NCI-H2171 treated with DMSO at 0.1 percent for 48 hours (cell line): Measurements from ENCODE around the gene PIK3R6.

Experiments
- DNase-seq: peaks from one replicate; lab custom pipeline; 2025; lab: John Stamatoyannopoulos, UW

PIK3R6 gene, protein sequence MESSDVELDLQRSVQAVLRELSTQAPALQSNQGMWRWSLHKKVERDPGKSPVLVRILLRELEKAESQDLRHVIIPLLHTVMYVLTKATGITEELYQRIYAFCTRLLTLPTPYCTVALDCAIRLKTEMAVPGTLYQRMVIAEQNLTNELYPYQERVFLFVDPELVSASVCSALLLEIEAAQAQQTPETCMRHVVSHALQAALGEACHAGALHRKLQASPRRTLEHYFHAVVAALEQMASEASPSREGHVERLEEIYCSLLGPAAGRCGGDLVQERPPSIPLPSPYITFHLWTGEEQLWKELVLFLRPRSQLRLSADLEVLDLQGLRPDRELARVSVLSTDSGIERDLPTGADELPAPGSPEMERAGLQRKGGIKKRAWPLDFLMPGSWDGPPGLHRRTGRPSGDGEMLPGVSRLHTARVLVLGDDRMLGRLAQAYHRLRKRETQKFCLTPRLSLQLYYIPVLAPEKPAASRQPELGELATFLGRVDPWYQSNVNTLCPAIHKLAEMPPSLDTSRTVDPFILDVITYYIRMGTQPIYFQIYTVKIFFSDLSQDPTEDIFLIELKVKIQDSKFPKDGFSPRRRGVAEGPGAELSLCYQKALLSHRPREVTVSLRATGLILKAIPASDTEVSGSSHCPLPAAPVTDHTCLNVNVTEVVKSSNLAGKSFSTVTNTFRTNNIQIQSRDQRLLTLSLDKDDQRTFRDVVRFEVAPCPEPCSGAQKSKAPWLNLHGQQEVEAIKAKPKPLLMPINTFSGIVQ

DNA sequence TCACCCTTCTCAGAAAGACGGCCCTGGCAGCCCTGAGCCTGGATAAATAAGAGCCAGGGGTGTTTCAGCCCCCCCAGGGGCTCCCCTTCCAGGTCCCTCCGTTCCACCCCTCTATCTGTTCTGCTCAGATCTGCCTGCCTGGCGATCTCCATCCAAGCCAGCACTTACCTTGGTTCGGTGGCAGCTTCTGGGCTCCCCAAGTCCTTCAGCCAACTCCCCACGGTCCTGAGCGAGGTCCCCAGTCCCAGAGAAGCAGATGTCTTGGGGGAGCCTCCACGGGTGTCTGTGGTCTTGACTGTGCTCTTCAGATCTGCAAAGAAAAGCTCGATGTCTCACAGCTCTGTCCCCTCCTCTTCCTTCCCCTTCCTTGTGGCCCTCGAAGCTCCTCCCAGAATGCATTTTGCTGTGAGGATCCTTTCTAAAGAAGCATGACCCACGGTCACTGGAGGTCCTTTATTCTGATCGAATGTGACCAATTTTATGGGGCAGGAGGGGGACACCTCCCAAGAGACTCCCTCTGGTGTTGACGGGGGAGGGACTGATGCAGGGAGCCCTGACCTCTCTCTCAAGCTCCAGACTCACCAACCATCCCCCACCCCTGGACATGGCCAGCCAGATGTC lies at the start of gene PIK3R6:
TSS of gene PIK3R6 (minus strand) at position 314 of the 621 bp plus-strand sequence. CDS start 17,880 bp downstream, outside the sequence.
- no peak for DNase-seq

DNA sequence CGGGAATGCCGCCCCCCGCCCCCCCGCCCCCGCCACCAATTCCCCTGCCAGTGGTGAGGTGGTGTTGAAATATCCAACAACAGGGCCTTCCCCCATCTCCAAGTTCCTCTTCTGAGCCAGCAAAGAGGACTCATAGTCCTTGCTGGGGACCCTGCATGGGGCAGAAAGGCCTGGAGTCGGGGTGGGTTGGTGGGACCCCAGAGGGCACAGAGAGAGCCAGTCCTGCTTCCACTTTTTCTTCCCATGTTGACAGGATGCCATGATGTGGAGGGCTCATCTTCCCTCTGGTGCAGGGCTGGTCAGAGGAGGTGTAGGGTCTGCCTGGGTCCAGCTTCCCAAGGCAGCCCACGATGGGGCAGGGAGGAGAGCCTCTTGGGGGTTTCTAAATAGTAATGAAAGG lies 49.0 kb upstream of the PIK3R6 start:
- DNase-seq, result no peak

DNA sequence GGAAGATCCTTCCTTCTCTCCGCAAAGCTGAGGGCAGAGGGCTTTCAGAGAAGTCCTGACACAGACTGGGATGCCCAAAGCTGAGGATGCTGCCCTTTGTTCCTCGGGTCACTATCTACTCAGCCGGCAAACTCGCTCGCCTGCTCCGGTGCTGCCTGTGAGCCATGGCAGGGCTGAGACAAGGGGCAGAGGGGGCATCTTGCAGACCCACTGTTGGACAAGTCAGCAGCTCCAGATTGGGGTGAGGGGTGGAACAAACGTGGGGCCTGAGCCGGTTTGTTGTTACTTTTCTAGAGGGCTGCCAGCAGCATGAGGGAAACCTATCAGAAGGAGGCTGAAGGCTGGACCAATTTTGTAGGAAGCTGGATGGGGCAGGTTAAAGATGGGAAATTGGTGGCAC lies 47.1 kb upstream of the PIK3R6 start:
- DNase-seq, result no peak

DNA sequence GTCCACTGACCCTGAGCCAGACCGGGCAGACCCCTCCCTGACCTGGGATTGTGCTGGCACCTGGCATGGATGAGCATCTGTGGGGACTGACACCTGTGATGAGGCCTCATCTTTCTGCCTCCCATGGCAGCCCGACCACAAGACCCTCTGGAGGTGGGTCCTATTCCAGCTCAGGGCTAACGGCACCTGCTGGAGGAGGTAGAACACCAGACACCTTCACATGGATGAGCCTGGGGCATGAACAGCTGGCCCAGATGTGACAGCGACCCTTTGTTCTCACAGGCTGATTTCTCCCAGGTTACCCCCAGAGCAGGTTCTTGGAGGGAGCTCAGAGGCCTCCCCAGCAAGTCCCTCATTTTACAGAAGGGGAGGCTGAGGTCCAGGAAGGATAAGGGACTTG lies 46.4 kb upstream of the PIK3R6 start:
- no peak for DNase-seq

DNA sequence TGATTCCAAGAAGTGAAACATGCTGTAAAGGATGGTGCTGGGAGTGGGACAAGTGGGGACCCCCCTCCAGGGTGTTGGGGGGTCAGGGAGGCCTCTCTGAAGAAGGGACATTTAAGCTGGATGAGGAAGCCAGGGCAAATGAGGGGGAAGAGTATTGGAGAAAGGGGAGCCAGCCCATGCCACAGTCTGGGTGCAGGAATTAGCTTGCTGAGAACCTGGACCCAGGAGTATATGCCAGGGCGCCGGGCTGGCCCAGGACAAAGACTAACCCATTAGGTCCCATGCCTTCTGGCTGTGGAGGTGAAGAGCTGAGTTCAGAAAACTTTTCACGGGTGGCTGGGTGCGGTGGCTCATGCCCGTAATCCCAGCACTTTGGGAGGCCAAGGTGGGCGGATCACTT lies 45.6 kb upstream of the PIK3R6 start:
- no peak for DNase-seq

- no peak for DNase-seq
Measured at GRCh38 chr17:8912084-8912981, 44.9 kb upstream of the PIK3R6 start.

- DNase-seq, result no peak
Measured at GRCh38 chr17:8910969-8911604, 43.6 kb upstream of the PIK3R6 start.

GRCh38 chr17:8909586-8910270 lies 42.3 kb upstream of the PIK3R6 start:
- no peak for DNase-seq

GRCh38 chr17:8905331-8905730 lies 37.9 kb upstream of the PIK3R6 start:
- DNase-seq, result no peak

GRCh38 chr17:8904686-8905085 lies 37.2 kb upstream of the PIK3R6 start:
- no peak for DNase-seq

DNA sequence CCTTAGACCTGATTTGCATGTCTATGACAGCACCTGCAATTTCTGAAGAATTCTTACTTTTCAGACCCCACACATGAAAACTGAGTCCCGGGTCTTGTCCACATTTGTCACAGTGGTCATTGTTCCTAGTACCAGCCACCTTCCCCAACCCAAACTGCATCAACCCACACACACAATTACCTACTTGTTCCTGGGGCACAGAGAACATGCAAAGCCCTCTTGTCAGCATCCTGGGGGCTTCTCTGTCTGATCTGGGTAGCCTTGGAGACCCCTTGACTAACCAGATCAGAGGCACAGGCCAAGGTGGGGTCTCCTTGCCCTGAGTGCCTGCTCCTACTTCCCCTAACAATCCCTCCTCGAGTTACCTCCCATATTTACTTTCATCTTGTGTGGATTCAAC lies 36.7 kb upstream of the PIK3R6 start:
- DNase-seq, result no peak

GRCh38 chr17:8900626-8901585 lies 33.4 kb upstream of the PIK3R6 start:
- DNase-seq, result no peak

GRCh38 chr17:8900207-8900606 lies 32.7 kb upstream of the PIK3R6 start:
- no peak for DNase-seq

DNA sequence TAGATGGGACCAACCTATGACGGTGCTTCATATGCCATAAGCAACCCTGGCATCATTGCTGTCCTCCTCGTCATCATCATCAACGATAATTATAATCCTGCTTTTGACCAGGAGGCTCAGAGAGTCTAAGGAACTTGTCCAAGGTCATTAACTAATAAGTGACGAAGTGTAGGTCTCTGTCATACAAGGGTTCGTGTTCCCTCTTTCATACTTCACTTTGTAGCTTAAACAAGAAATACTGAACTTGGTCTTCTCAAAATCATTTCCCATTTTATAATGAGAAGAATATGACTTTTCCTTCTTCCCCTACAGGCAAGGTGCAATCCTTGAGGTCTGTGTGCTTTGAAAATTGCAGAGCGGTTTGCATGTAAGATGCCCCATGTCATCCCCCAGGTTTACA lies 31.2 kb upstream of the PIK3R6 start:
- no peak for DNase-seq

GRCh38 chr17:8898126-8898525 lies 30.7 kb upstream of the PIK3R6 start:
- DNase-seq, result no peak

DNA sequence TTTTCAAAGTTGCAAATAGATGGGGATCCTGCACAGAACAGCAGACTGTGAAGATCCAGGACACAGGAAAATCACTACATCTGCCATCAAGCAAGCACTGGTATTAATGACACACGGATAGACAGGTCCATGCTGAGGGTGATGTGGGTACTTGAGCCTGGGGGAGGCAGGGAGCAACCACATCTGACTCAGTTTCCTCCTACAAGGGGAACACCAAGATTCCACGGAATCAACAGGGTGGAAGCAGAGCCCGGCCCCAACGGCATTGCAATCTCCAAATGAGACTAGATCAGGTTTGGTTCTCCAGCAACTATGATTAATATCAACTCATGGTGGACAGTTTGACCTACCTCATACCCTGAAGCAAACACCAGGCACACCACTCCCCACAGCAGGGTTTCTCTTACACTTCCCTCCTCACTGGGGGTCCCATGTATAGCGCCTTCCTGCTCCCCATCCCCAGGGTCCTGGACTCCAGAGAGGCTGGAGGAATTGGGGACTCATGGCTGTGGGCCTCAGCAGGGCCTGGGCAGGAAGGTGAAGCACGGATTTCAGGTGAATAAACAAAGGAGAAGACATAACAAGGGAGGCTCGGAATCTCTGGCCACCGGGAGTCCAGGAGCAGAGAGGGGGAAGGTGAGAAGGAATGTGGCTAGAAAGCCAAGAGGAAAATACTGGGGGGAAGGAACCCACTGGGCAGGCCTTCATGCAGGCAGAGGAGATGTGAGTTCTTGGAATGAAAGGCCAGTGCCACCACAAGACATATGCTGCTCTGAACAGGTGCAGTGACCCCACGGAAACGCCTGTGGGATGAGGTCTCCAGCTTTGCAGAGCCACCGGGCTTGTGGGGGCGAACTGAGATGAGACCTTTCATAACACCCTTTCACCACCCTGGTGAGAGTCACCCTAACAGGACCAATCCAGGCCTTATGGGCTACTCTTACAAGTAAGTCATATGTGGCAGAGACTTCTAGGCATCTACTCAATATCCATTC lies 29.5 kb upstream of the PIK3R6 start:
- no peak for DNase-seq

- no peak for DNase-seq
Measured at GRCh38 chr17:8896087-8896486, 28.6 kb upstream of the PIK3R6 start.
